HCT116 (cell line): ENCODE data around the gene TEKTIP1. TPM values are rescaled to one million over a fixed set of nuclear protein-coding genes. Genes with fewer than 3 reads are reported as not detected.

Source experiments
- ATAC-seq: fragments of 200-7000 bp; cut with Tn5 transposase; 2 replicates; pipeline ENCODE4 v1.9.1; 2020; ENCODE audit warnings: mild to moderate bottlenecking, moderate library complexity
- BruUV-seq: library from RNA; stranded (reverse); fragments of 400-500 nt; replicated peaks from 2 replicates; lab custom pipeline; 2021; lab: Mats Ljungman, UMichigan
- CTCF ChIA-PET: fragments of 300-600 bp; sonication (Branson Sonifier 250); formaldehyde crosslinking; loops from one replicate; lab custom pipeline; 2021; ENCODE audit warnings: antibody characterized with exemption; lab: Charles Lee
- POLR2A ChIA-PET: fragments of 300-600, 350-600 bp; sonication (Branson Sonifier 250); formaldehyde crosslinking; loops from one replicate; lab custom pipeline; 2021; ENCODE audit warnings: antibody characterized with exemption; lab: Charles Lee
- RAD21 ChIA-PET, 2 experiments: fragments of 300-600 bp; sonication (Branson Sonifier 250); formaldehyde crosslinking; loops; one replicate each; lab custom pipeline; 2023; ENCODE audit warnings: low total read pairs in 2 of 2; ENCODE audit not compliant: uncharacterized antibody in 2 of 2, unreplicated experiment in 2 of 2, low non-redundant PET in 1 of 2; lab: Charles Lee
- DNase-seq: peaks from one replicate; pipeline ENCODE4 v3.0.0-alpha.2; 2010; ENCODE audit warnings: low read depth, low spot score
- H2AFZ ChIP-seq: fragments of 200-600 bp; shearing (Covaris generic), sonication (generic); 2 replicates; pipeline ENCODE4 v1.6.1; 2017; ENCODE audit warnings: low read depth, mixed run types, mixed read lengths, antibody characterized with exemption, low read length; ENCODE audit not compliant: poor library complexity, severe bottlenecking
- H3K27ac ChIP-seq: 2 replicates; pipeline ENCODE4 v1.5.1; 2012; ENCODE audit warnings: low read depth, low read length
- H3K27me3 ChIP-seq: fragments of 200-600 bp; sonication (generic); 2 replicates; pipeline ENCODE4 v1.6.1; 2016; ENCODE audit warnings: mixed run types, low read length, mixed read lengths; ENCODE audit not compliant: insufficient read depth
- H3K36me3 ChIP-seq, 2 experiments: fragments of 200-500 bp in 1 of 2; fragments of 200-600 bp in 1 of 2; sonication (Bioruptor generic) in 1 of 2; sonication (generic) in 1 of 2; 2 replicates each; pipeline versions ENCODE4 v1.5.1 to v1.6.1; 2014 to 2016; ENCODE audit warnings: low read length in 2 of 2, inconsistent platforms in 1 of 2, mixed read lengths in 1 of 2, mixed run types in 1 of 2; ENCODE audit not compliant: insufficient read depth in 2 of 2, control insufficient read depth in 1 of 2
- H3K4me1 ChIP-seq, 2 experiments: fragments of 200-600 bp in 1 of 2; sonication (generic) in 1 of 2; 2 replicates each; pipeline versions ENCODE4 v1.5.1 to v1.6.1; 2012 to 2017; ENCODE audit warnings: low read length in 2 of 2, inconsistent platforms in 1 of 2, mild to moderate bottlenecking in 1 of 2, mixed read lengths in 1 of 2, mixed run types in 1 of 2, moderate library complexity in 1 of 2; ENCODE audit not compliant: insufficient read depth in 2 of 2, control insufficient read depth in 1 of 2
- H3K4me2 ChIP-seq: fragments of 200-600 bp; sonication (generic); 2 replicates; pipeline ENCODE4 v1.6.1; 2017; ENCODE audit warnings: mixed run types, low read length, mixed read lengths
- H3K4me3 ChIP-seq, 2 experiments: fragments of 200-600 bp in 1 of 2; sonication (generic) in 1 of 2; replicated peaks in 1 of 2; 2 replicates each; pipeline ENCODE4 v1.5.1; 2011 to 2016; ENCODE audit warnings: low read length in 2 of 2, control low read depth in 1 of 2, low read depth in 1 of 2, mild to moderate bottlenecking in 1 of 2, mixed read lengths in 1 of 2, mixed run types in 1 of 2
- H3K79me2 ChIP-seq: fragments of 200-600 bp; sonication (generic); 2 replicates; pipeline ENCODE4 v1.6.1; 2017; ENCODE audit warnings: mild to moderate bottlenecking, mixed run types, low read length, moderate library complexity, mixed read lengths; ENCODE audit not compliant: insufficient read depth
- H3K9ac ChIP-seq: fragments of 200-600 bp; sonication (generic); 2 replicates; pipeline ENCODE4 v1.6.1; 2016; ENCODE audit warnings: low read length, mixed read lengths
- H3K9me2 ChIP-seq: fragments of 200-600 bp; sonication (generic), shearing (Covaris generic); 2 replicates; pipeline ENCODE4 v1.6.1; 2017; ENCODE audit warnings: mixed run types, mild to moderate bottlenecking, moderate library complexity; ENCODE audit not compliant: insufficient read depth
- H3K9me3 ChIP-seq, 2 experiments: fragments of 200-500 bp in 1 of 2; fragments of 200-600 bp in 1 of 2; sonication (Bioruptor generic) in 1 of 2; sonication (generic) in 1 of 2; 2 replicates each; pipeline ENCODE4 v1.6.1; 2014 to 2017; ENCODE audit warnings: low read length in 2 of 2, mixed read lengths in 2 of 2, inconsistent platforms in 1 of 2, low read depth in 1 of 2, mild to moderate bottlenecking in 1 of 2, mixed run types in 1 of 2, moderate library complexity in 1 of 2; ENCODE audit not compliant: control insufficient read depth in 1 of 2, insufficient read depth in 1 of 2
- H4K20me1 ChIP-seq: fragments of 200-600 bp; sonication (generic), shearing (Covaris generic); 2 replicates; pipeline ENCODE4 v1.6.1; 2017; ENCODE audit warnings: mixed run types, mild to moderate bottlenecking, moderate library complexity; ENCODE audit not compliant: insufficient read depth
- ATF3 ChIP-seq: IDR thresholded peaks from 2 replicates; pipeline ENCODE4 v1.6.1; 2012
- POLR2A ChIP-seq: IDR thresholded peaks from 2 replicates; pipeline ENCODE4 v1.7.0; 2011; ENCODE audit warnings: borderline replicate concordance; ENCODE audit not compliant: insufficient read depth, insufficient read length; ENCODE audit errors: extremely low read depth
- POLR2AphosphoS5 ChIP-seq: IDR thresholded peaks from 2 replicates; pipeline ENCODE4 v1.6.1; 2011; ENCODE audit warnings: mild to moderate bottlenecking, low read depth, low read length, moderate library complexity
- REST ChIP-seq: IDR thresholded peaks from 2 replicates; pipeline ENCODE4 v1.6.1; 2012; ENCODE audit warnings: low read depth
- SIN3A ChIP-seq: IDR thresholded peaks from 2 replicates; pipeline ENCODE4 v1.6.1; 2012; ENCODE audit warnings: low read depth
- YY1 ChIP-seq: IDR thresholded peaks from 2 replicates; pipeline ENCODE4 v1.6.1; 2011; ENCODE audit warnings: low read length, low read depth, moderate library complexity, mild to moderate bottlenecking; ENCODE audit not compliant: insufficient replicate concordance; ENCODE audit errors: extremely low read depth
- ZNF274 ChIP-seq: fragments of 200-500 bp; sonication (Bioruptor generic); IDR thresholded peaks from 2 replicates; pipeline ENCODE4 v1.6.1; 2014; ENCODE audit warnings: mild to moderate bottlenecking, low read depth, low read length, inconsistent platforms
- intact Hi-C: fragments of 100-400 bp; cut with micrococcal nuclease; formaldehyde crosslinking; loops from 2 replicates; pipeline ENCODE4 v1.10.0; 2022
- total RNA-seq: library from RNA; stranded (reverse); gene quantifications from one replicate; pipeline ENCODE4 v1.2.1, GENCODE V29; 2021; ENCODE audit not compliant: unreplicated experiment

The TEKTIP1 gene
- total RNA-seq, 1 experiment from 2014 or later: 1.2 TPM

- no peak overlapping the region for H3K27ac ChIP-seq
- RAD21 ChIA-PET: no interaction called here
- peaks cover 3 to 22% of the 10 kb centered on the region in 2 experiments; a peak in 3 of 4 replicates for H3K4me1 ChIP-seq
- no peak overlapping the region for H2AFZ ChIP-seq
- H3K4me3 ChIP-seq: no peak overlapping the region
- no peaks in the 10 kb centered on the region for H3K9me3 ChIP-seq
- ATAC-seq: no peak
- H3K9ac ChIP-seq: no peak overlapping the region
- peaks cover 11 to 27% of the 10 kb centered on the region in 2 experiments; a peak in 3 of 4 replicates for H3K36me3 ChIP-seq
- DNase-seq: no peak
- no peaks in the 10 kb centered on the region for H3K79me2 ChIP-seq
- POLR2A ChIA-PET: no interaction called here
- no peaks in the 10 kb centered on the region for H3K27me3 ChIP-seq
- CTCF ChIA-PET: no interaction called here
- no peaks in the 10 kb centered on the region for H3K9me2 ChIP-seq
- no peaks in the 10 kb centered on the region for H4K20me1 ChIP-seq
- intact Hi-C loops: no loop called here
- H3K4me2 ChIP-seq: no peak overlapping the region
- TF ChIP-seq POLR2A (no peak), POLR2AphosphoS5 (no peak), ZNF274 (no peak), ATF3 (no peak), REST (no peak), SIN3A (no peak), YY1 (no peak)
- BruUV-seq: no TSS peak
Measured at GRCh38 chr19:3535235-3535535, 3.8 kb upstream of the TEKTIP1 start.
